Cardiac fibroblast (primary cell): ENCODE data around the gene ELMO1.

Source experiments
- DNase-seq, 2 donors: peaks; one replicate each; pipeline versions ENCODE4 v3.0.0 to v3.0.0-alpha.2; 2010; ENCODE audit warnings: low read depth in 2 of 2
- H3K4me3 ChIP-seq, 2 donors: replicated peaks in 1 of 2; 1 replicate in 1 of 2; 2 replicates in 1 of 2; pipeline ENCODE4 v1.5.1; 2011; ENCODE audit warnings: low read depth in 2 of 2, low read length in 2 of 2, mild to moderate bottlenecking in 2 of 2, moderate library complexity in 1 of 2
- CTCF ChIP-seq: IDR thresholded peaks from one replicate; pipeline ENCODE4 v1.5.1; 2011; ENCODE audit warnings: low read depth, mild to moderate bottlenecking, low read length, inconsistent platforms

ELMO1 gene

GRCh38 chr7:37448636-37449361 lies at the start of gene ELMO1:
TSS of gene ELMO1 (minus strand) at chr7:37448864. CDS start at chr7:37342690, 106,174 bp downstream.
- TF ChIP-seq CTCF, result peak; percentile 29
- peak; percentile 47 to 63 for DNase-seq
- H3K4me3 ChIP-seq, result peak within 1 kb of the TSS; percentile 43 to 51

- DNase-seq, result no peak
- H3K4me3 ChIP-seq, result no peak overlapping the region
- TF ChIP-seq CTCF, result no peak
Measured at GRCh38 chr7:37497576-37497975, 48.9 kb upstream of the ELMO1 start.

GRCh38 chr7:37495574-37496184 lies 47.0 kb upstream of the ELMO1 start:
- peak; percentile 70 for TF ChIP-seq CTCF
- peak; percentile 48 to 64 for DNase-seq
- no peak overlapping the region for H3K4me3 ChIP-seq

- TF ChIP-seq CTCF, result no peak
- H3K4me3 ChIP-seq, result no peak overlapping the region
- no peak for DNase-seq
Measured at GRCh38 chr7:37494926-37495325, 46.3 kb upstream of the ELMO1 start.

GRCh38 chr7:37493810-37494209 lies 45.1 kb upstream of the ELMO1 start:
- DNase-seq, result no peak
- H3K4me3 ChIP-seq, result no peak overlapping the region
- TF ChIP-seq CTCF, result no peak

GRCh38 chr7:37493123-37493522 lies 44.5 kb upstream of the ELMO1 start:
- no peak for TF ChIP-seq CTCF
- no peak for DNase-seq

More at GRCh38 chr7:37493123-37493522, 44.5 kb upstream of the ELMO1 start:
- H3K4me3 ChIP-seq, result no peak overlapping the region
